ENCODE data around the gene C2CD3. TPM values are rescaled to one million over a fixed set of nuclear protein-coding genes. Genes with fewer than 3 reads are reported as not detected.

C2CD3 gene
- total RNA-seq, 1 experiment from 2014 or later: 22.0 TPM

GRCh38 chr11:74009675-74010305, 161.0 kb downstream of the C2CD3 start:
- no peak overlapping the region for H3K23ac ChIP-seq (ENCODE audit: insufficient read length, low read depth, low read length)
- no peak overlapping the region for H3K18ac ChIP-seq (ENCODE audit: insufficient read length, low read depth, low read length)
- H2BK120ac ChIP-seq (ENCODE audit: low read depth, low read length, poor library complexity, severe bottlenecking): no peak overlapping the region
- H3K9me3 ChIP-seq (ENCODE audit: control insufficient read depth, low read depth, low read length): no peaks in the 10 kb centered on the region
- H3K79me1 ChIP-seq (ENCODE audit: insufficient read depth, low read depth, low read length, poor library complexity, severe bottlenecking): no peaks in the 10 kb centered on the region
- no peak overlapping the region; a peak in 2 of 7 replicates for H3K27ac Mint-ChIP-seq
- no peak for DNase-seq
- no peaks in the 10 kb centered on the region for H3K9me3 Mint-ChIP-seq
- H3K27me3 ChIP-seq (ENCODE audit: insufficient read depth, low read length): no peaks in the 10 kb centered on the region
- no peak overlapping the region for H4K5ac ChIP-seq (ENCODE audit: insufficient read length, low read depth, low read length)
- no peaks in the 10 kb centered on the region for H3K4me1 ChIP-seq (ENCODE audit: insufficient read depth, low read length)
- no peak overlapping the region for H3K56ac ChIP-seq (ENCODE audit: insufficient read length, low read depth, low read length)
- H2BK12ac ChIP-seq (ENCODE audit: insufficient read length, low read depth, low read length): no peak overlapping the region
- H2BK20ac ChIP-seq (ENCODE audit: low read depth, low read length, poor library complexity, severe bottlenecking): no peak overlapping the region
- H4K91ac ChIP-seq (ENCODE audit: insufficient read length, low read depth, low read length): no peak overlapping the region
- H2BK5ac ChIP-seq (ENCODE audit: insufficient read length, low read length): no peak overlapping the region
- no peaks in the 10 kb centered on the region; the same call in 1 of the 2 replicates for H3K27me3 Mint-ChIP-seq (ENCODE audit: low read depth)
- H3K4me3 Mint-ChIP-seq: no peak overlapping the region
- no peaks in the 10 kb centered on the region for H3K23me2 ChIP-seq (ENCODE audit: insufficient read length, low read depth, low read length, poor library complexity, severe bottlenecking)
- H2AK5ac ChIP-seq (ENCODE audit: insufficient read length, low read length): no peak overlapping the region
- peaks cover 0 to 3% (median 2%) of the 10 kb centered on the region in 3 experiments; a peak in 2 of 7 replicates for H3K36me3 Mint-ChIP-seq (ENCODE audit: insufficient read depth in 1 of 3, low read depth in 3 of 3)
- H3K4me2 ChIP-seq (ENCODE audit: insufficient read depth, insufficient read length, low read length): no peak overlapping the region
- no peak overlapping the region for H3K27ac ChIP-seq (ENCODE audit: insufficient read length, low read depth, low read length)
- no peaks in the 10 kb centered on the region for H4K20me1 ChIP-seq (ENCODE audit: control insufficient read depth, insufficient read depth, insufficient read length)
- H3K4me1 Mint-ChIP-seq: peaks cover 13 to 27% of the 10 kb centered on the region in 2 experiments
- no peak overlapping the region for H3K4ac ChIP-seq (ENCODE audit: low read depth, low read length)
- H3K9ac ChIP-seq (ENCODE audit: extremely low read depth, insufficient read length, low read length): no peak overlapping the region
- H3K14ac ChIP-seq (ENCODE audit: insufficient read depth, low read length): no peak overlapping the region
- no peak overlapping the region for H4K8ac ChIP-seq (replicated peaks; ENCODE audit: insufficient read length, low read depth, low read length)
- H2BK15ac ChIP-seq (ENCODE audit: low read depth, low read length): no peak overlapping the region
- H2AFZ ChIP-seq (ENCODE audit: low read length): no peak overlapping the region
- H3K79me2 ChIP-seq (ENCODE audit: insufficient read depth, low read length): no peaks in the 10 kb centered on the region
- no peak overlapping the region for H3T11ph ChIP-seq (ENCODE audit: low read length)
- no peak for TF ChIP-seq CTCF (conservative IDR thresholded peaks at IDR 0.05)
- WGBS (ENCODE audit: extremely low coverage, insufficient read length, low lambda C conversion rate): no CpG with 5 or more reads among the region's 5 CpGs

All from H9 (cell line).